NCI-H2081 treated with DMSO at 0.1 percent for 48 hours (cell line): ENCODE results near the gene HEXD.
"Not testable (repeated sequence)": the region's sequence is repeated elsewhere in the genome, so short reads cannot be mapped to it uniquely, and the experiment has no call there.

Experiments
- DNase-seq: peaks from one replicate; lab custom pipeline; 2025; lab: John Stamatoyannopoulos, UW

HEXD gene

GRCh38 chr17:82458179-82458884, 40.2 kb downstream of the HEXD start, which contains the start of gene NARF:
NARF (plus strand) TSS chr17:82458741; CDS start chr17:82458804, 63 bp downstream.
- peak; percentile 94 for DNase-seq

GRCh38 chr17:82458885-82459424, 40.8 kb downstream of the HEXD start:
- DNase-seq, result no peak

GRCh38 chr17:82459936-82460335, 41.8 kb downstream of the HEXD start:
- not testable (repeated sequence) for DNase-seq

- DNase-seq, result no peak
Measured at GRCh38 chr17:82461827-82462524, 43.8 kb downstream of the HEXD start.

GRCh38 chr17:82463391-82463790, 45.2 kb downstream of the HEXD start:
- no peak for DNase-seq

GRCh38 chr17:82463925-82464566, 45.9 kb downstream of the HEXD start:
- DNase-seq, result no peak

- no peak for DNase-seq
Measured at GRCh38 chr17:82464567-82464929, 46.4 kb downstream of the HEXD start.

GRCh38 chr17:82465023-82465603, 47.0 kb downstream of the HEXD start:
- no peak for DNase-seq

- no peak for DNase-seq
Measured at GRCh38 chr17:82468692-82469091, 50.5 kb downstream of the HEXD start.

GRCh38 chr17:82470065-82470464, 51.9 kb downstream of the HEXD start:
- no peak for DNase-seq

GRCh38 chr17:82474223-82475010, 56.3 kb downstream of the HEXD start:
- no peak for DNase-seq

- DNase-seq, result no peak
Measured at GRCh38 chr17:82475458-82475857, 57.3 kb downstream of the HEXD start.

GRCh38 chr17:82477934-82478333, 59.8 kb downstream of the HEXD start:
- no peak for DNase-seq

GRCh38 chr17:82479602-82480001, 61.5 kb downstream of the HEXD start:
- no peak for DNase-seq

GRCh38 chr17:82480318-82480717, 62.2 kb downstream of the HEXD start:
- no peak for DNase-seq

- DNase-seq, result no peak
Measured at GRCh38 chr17:82483204-82483660, 65.1 kb downstream of the HEXD start.

- no peak for DNase-seq
Measured at GRCh38 chr17:82483836-82484235, 65.7 kb downstream of the HEXD start.

- no peak for DNase-seq
Measured at GRCh38 chr17:82486231-82487094, 68.3 kb downstream of the HEXD start.

GRCh38 chr17:82487910-82488309, 69.8 kb downstream of the HEXD start:
- DNase-seq, result no peak

GRCh38 chr17:82489117-82489516, 71.0 kb downstream of the HEXD start:
- no peak for DNase-seq
